ENCODE data around the gene CHST12.

DNA sequence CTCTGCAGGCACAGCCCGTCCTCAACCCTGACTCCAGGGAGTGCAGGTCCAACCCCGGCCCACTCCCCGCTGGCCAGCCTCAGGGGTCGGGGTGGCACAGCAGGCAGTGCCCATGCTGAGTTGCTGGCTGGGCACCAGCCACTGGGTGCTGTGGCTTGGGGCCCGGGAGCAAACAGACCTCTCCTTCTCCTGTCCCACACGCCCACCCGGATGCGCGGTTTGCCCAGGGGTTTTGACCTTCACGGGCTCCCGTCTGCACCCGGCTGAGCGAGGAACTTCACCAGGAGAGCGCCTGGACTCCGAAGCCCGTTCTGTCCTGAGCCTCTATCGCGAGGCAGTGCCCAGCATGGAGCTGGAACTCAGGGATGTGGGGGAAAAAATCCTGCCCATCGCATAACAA is 75.4 kb downstream of the CHST12 start:
- TF ChIP-seq, protein P1, sequence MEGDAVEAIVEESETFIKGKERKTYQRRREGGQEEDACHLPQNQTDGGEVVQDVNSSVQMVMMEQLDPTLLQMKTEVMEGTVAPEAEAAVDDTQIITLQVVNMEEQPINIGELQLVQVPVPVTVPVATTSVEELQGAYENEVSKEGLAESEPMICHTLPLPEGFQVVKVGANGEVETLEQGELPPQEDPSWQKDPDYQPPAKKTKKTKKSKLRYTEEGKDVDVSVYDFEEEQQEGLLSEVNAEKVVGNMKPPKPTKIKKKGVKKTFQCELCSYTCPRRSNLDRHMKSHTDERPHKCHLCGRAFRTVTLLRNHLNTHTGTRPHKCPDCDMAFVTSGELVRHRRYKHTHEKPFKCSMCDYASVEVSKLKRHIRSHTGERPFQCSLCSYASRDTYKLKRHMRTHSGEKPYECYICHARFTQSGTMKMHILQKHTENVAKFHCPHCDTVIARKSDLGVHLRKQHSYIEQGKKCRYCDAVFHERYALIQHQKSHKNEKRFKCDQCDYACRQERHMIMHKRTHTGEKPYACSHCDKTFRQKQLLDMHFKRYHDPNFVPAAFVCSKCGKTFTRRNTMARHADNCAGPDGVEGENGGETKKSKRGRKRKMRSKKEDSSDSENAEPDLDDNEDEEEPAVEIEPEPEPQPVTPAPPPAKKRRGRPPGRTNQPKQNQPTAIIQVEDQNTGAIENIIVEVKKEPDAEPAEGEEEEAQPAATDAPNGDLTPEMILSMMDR (IDR thresholded peaks at IDR 0.05; ENCODE audit: insufficient read depth, low read length), result no peak
- no peak for TF ChIP-seq POLR2AphosphoS5 (IDR thresholded peaks at IDR 0.05; ENCODE audit: low read depth)
